Measurements from ENCODE around the gene ARHGEF3.

GRCh38 chr3:56822501-56822900, 20.8 kb upstream of the ARHGEF3 start:
- TF ChIP-seq POLR2A (IDR thresholded peaks at IDR 0.05; ENCODE audit: low read depth, low read length) (no peak), CTCF (IDR thresholded peaks at IDR 0.05; ENCODE audit: extremely low read depth in 1 of 2, insufficient read depth in 1 of 2, low read depth in 1 of 2, low read length in 2 of 2) (no peak), MAX (IDR thresholded peaks at IDR 0.05; ENCODE audit: insufficient read depth, insufficient read length) (no peak), EZH2 (IDR thresholded peaks at IDR 0.05; ENCODE audit: borderline replicate concordance, low read depth, low read length, severe bottlenecking) (no peak), POLR2AphosphoS5 (IDR thresholded peaks at IDR 0.05; ENCODE audit: insufficient read depth, low read depth, low read length) (no peak), JUN (IDR thresholded peaks at IDR 0.05; ENCODE audit: borderline replicate concordance, insufficient read depth, insufficient read length, low read depth) (no peak), MYC (IDR thresholded peaks at IDR 0.05; ENCODE audit: low read depth, low read length) (no peak), FOS (IDR thresholded peaks at IDR 0.05; ENCODE audit: borderline replicate concordance, insufficient read depth, low read length) (no peak)

Data from endothelial cell of umbilical vein (primary cell).